Measurements from ENCODE around the gene DIPK1C.

The DIPK1C gene

GRCh38 chr18:74495581-74496507 lies 38.7 kb upstream of the DIPK1C start, which contains the start of gene CNDP2:
Gene CNDP2, plus strand, starts transcription at chr18:74496363. Its CDS starts 3,611 bp downstream, at chr18:74499974.
- H3K4me3 Mint-ChIP-seq: peak within 1 kb of the TSS; percentile 84 to 97
- no peaks in the 10 kb centered on the region for H3K9me3 Mint-ChIP-seq
- peak within 1 kb of the TSS; percentile 91 to 97 for H3K27ac Mint-ChIP-seq
- ATAC-seq (replicated peaks) (peak; percentile 72), DNase-seq (peak; percentile 94 to 99 (median 98))
- no peaks in the 10 kb centered on the region for H3K27me3 Mint-ChIP-seq
- H3K4me1 Mint-ChIP-seq (ENCODE audit: low read depth in 2 of 2): peaks cover 25 to 40% of the 10 kb centered on the region in 2 donors
- peaks cover 25% of the 10 kb centered on the region for H3K36me3 Mint-ChIP-seq (ENCODE audit: insufficient read depth)

DNA sequence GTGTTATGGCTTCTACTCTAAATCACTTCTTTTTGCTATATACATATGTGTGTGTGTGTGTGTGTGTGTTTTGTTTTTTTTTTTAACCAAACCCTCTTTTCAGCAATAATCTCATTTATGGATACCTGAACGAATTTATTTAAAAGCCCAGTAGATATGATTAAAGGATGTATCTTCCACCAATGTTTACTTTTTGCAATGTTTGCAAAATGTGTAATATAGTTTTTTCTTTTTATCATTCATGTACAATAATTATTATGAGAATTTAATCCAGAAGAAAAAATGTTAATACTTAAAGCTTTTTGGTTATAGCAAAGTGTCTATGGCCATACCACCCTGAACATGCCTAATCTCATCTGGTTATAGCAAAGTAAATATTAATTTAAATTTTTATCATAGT lies 37.4 kb upstream of the DIPK1C start:
- H3K4me3 Mint-ChIP-seq: peak overlapping the region; percentile 37 to 56
- H3K36me3 Mint-ChIP-seq (ENCODE audit: insufficient read depth): peaks cover 16% of the 10 kb centered on the region
- H3K27ac Mint-ChIP-seq: no peak overlapping the region
- peaks cover 0 to under 1% of the 10 kb centered on the region in 2 donors for H3K27me3 Mint-ChIP-seq
- peaks cover 18 to 31% of the 10 kb centered on the region in 2 donors for H3K4me1 Mint-ChIP-seq (ENCODE audit: low read depth in 2 of 2)
- DNase-seq (no peak), ATAC-seq (replicated peaks) (no peak)
- H3K9me3 Mint-ChIP-seq: no peaks in the 10 kb centered on the region

DNA sequence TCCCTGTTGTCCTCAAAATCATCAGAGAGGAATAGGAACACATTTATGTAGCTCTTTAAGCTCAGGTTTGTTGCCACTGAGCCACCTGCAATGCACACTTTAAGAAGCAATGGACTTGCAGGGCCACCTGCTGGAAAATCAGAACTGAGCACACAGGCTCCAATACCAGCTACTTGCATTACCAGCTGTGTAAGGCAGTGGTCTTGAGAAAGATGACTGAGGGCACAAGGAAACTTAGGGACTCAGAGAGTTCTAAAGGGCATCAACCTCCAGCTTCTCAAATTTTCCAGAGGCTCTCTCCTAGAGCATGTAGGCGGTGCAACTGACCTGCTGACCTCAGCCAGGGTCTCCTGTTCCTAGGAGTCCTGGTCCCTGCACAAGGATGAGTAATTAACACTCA lies 36.6 kb upstream of the DIPK1C start:
- Mint-ChIP-seq H3K36me3 (ENCODE audit: insufficient read depth) (peaks cover 11% of the 10 kb centered on the region), H3K27ac (no peak overlapping the region), H3K27me3 (peaks cover 0 to 8% of the 10 kb centered on the region in 2 donors), H3K4me3 (no peak overlapping the region), H3K4me1 (ENCODE audit: low read depth in 2 of 2) (peaks cover 13 to 24% of the 10 kb centered on the region in 2 donors), H3K9me3 (no peaks in the 10 kb centered on the region)
- DNase-seq (peak; percentile 53 to 55 (median 54)), ATAC-seq (replicated peaks) (peak; percentile 50)

DNA sequence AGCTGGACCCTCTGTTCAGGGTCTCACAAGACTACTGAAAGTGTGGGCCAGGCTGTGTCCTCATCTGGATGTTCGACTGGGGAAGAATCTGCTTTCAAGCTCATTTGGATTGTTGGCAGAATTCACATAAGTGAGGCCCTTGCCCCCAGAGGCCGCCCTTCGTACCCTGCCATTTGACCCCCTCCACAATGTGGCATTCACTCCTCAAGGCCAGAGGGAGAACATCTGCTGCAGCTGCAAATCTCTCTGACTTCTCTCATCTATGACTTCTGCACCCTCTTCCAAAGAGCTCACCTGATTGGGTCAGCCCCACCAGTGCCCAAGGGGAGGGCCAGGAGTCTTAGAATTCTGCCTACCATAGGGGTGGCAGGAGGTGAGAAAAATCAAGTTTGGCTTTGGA lies 35.2 kb upstream of the DIPK1C start:
- Mint-ChIP-seq H3K27ac (peak overlapping the region in 1 of 2 donors; percentile 46), H3K4me1 (ENCODE audit: low read depth in 2 of 2) (peaks cover 7 to 13% of the 10 kb centered on the region in 2 donors), H3K9me3 (no peaks in the 10 kb centered on the region), H3K4me3 (no peak overlapping the region), H3K36me3 (ENCODE audit: insufficient read depth) (peaks cover 11% of the 10 kb centered on the region), H3K27me3 (peaks cover 0 to 11% of the 10 kb centered on the region in 2 donors)
- DNase-seq (no peak), ATAC-seq (replicated peaks) (no peak)

- H3K4me1 Mint-ChIP-seq (ENCODE audit: low read depth in 2 of 2): peaks cover 2 to 3% of the 10 kb centered on the region in 2 donors
- no peak for DNase-seq
- no peak for ATAC-seq (replicated peaks)
Measured at GRCh38 chr18:74489676-74490075, 32.6 kb upstream of the DIPK1C start.

DNA sequence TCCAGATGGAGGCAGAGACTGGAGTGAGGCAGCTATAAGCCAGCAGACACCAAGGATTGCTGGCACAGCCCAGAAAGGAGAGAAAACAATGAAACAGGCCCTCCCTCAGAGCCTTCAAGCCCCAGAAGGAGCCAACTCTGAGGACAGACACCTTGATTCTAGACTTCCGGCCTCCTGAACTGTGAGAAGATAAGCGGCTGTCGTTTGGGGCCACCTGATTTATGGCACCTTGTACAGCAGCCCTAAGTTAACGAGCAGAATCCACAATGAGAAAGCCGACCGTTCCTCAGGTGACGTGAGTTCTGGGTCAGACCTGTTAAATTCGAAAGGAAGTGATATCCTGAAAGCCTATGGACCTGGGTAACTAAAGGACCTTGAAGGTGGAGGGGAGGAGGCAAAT lies 31.8 kb upstream of the DIPK1C start:
- no peak for DNase-seq
- peaks cover 2 to 5% of the 10 kb centered on the region in 2 donors for H3K4me1 Mint-ChIP-seq (ENCODE audit: low read depth in 2 of 2)
- no peak overlapping the region for H3K27ac Mint-ChIP-seq
- no peaks in the 10 kb centered on the region for H3K9me3 Mint-ChIP-seq
- ATAC-seq (replicated peaks): no peak
- no peak overlapping the region for H3K4me3 Mint-ChIP-seq
- peaks cover 0 to 25% of the 10 kb centered on the region in 2 donors for H3K27me3 Mint-ChIP-seq
- H3K36me3 Mint-ChIP-seq (ENCODE audit: insufficient read depth): no peaks in the 10 kb centered on the region

More at GRCh38 chr18:74489676-74490075, 32.6 kb upstream of the DIPK1C start:
- H3K4me3 Mint-ChIP-seq: no peak overlapping the region
- H3K27me3 Mint-ChIP-seq: peaks cover 0 to 25% of the 10 kb centered on the region in 2 donors
- no peaks in the 10 kb centered on the region for H3K36me3 Mint-ChIP-seq (ENCODE audit: insufficient read depth)
- H3K27ac Mint-ChIP-seq: no peak overlapping the region
- no peaks in the 10 kb centered on the region for H3K9me3 Mint-ChIP-seq

GRCh38 chr18:74488354-74488753 lies 31.2 kb upstream of the DIPK1C start:
- Mint-ChIP-seq H3K9me3 (no peaks in the 10 kb centered on the region), H3K27me3 (peaks cover 0 to 25% of the 10 kb centered on the region in 2 donors), H3K27ac (no peak overlapping the region), H3K36me3 (ENCODE audit: insufficient read depth) (no peaks in the 10 kb centered on the region), H3K4me1 (ENCODE audit: low read depth in 2 of 2) (peaks cover 2 to 5% of the 10 kb centered on the region in 2 donors), H3K4me3 (no peak overlapping the region)
- ATAC-seq (replicated peaks) (no peak), DNase-seq (no peak)

- H3K27me3 Mint-ChIP-seq: peaks cover 5 to 25% of the 10 kb centered on the region in 2 donors
- DNase-seq (no peak), ATAC-seq (replicated peaks) (no peak)
- H3K36me3 Mint-ChIP-seq (ENCODE audit: insufficient read depth): no peaks in the 10 kb centered on the region
- no peak overlapping the region for H3K4me3 Mint-ChIP-seq
- no peak overlapping the region for H3K27ac Mint-ChIP-seq
- no peaks in the 10 kb centered on the region for H3K9me3 Mint-ChIP-seq
- peaks cover 2 to 5% of the 10 kb centered on the region in 2 donors for H3K4me1 Mint-ChIP-seq (ENCODE audit: low read depth in 2 of 2)
Measured at GRCh38 chr18:74486119-74486849, 29.2 kb upstream of the DIPK1C start.

GRCh38 chr18:74482697-74483096 lies 25.6 kb upstream of the DIPK1C start:
- H3K27me3 Mint-ChIP-seq: peaks cover 12 to 40% of the 10 kb centered on the region in 2 donors
- no peak for ATAC-seq (replicated peaks)
- H3K9me3 Mint-ChIP-seq: no peaks in the 10 kb centered on the region
- peaks cover 2 to 5% of the 10 kb centered on the region in 2 donors for H3K4me1 Mint-ChIP-seq (ENCODE audit: low read depth in 2 of 2)
- DNase-seq: no peak
- peak overlapping the region in 1 of 2 donors; percentile 24 for H3K4me3 Mint-ChIP-seq
- no peak overlapping the region for H3K27ac Mint-ChIP-seq
- no peaks in the 10 kb centered on the region for H3K36me3 Mint-ChIP-seq (ENCODE audit: insufficient read depth)

DNA sequence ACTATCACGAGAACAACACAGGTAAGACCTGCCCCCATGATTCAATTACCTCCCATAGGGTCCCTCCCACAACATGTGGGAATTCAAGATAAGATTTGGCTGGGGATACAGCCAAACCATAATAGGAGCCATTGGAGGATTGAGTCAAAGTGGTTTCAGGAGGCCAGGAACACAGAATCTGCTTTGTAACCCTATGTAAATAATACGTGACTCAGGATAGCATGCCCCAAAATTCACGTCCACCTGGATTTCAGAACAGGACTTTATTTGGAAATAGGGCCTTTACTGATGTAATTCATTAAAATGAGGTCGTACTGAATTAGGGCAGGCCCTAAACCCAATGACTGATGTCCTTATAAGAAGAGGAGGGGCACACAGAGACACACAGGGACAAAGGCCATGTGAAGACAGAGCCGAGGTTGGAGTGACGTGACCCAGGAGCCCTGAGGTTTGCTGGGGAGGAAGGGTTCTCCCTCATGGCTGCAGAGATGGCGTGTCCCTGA lies 23.1 kb upstream of the DIPK1C start:
- H3K27ac Mint-ChIP-seq: no peak overlapping the region
- peaks cover 2 to 5% of the 10 kb centered on the region in 2 donors for H3K4me1 Mint-ChIP-seq (ENCODE audit: low read depth in 2 of 2)
- no peak overlapping the region for H3K4me3 Mint-ChIP-seq
- H3K27me3 Mint-ChIP-seq: peaks cover 21 to 40% of the 10 kb centered on the region in 2 donors
- no peak for DNase-seq
- no peaks in the 10 kb centered on the region for H3K36me3 Mint-ChIP-seq (ENCODE audit: insufficient read depth)
- ATAC-seq (replicated peaks): no peak
- no peaks in the 10 kb centered on the region for H3K9me3 Mint-ChIP-seq

GRCh38 chr18:74479486-74480148 lies 22.5 kb upstream of the DIPK1C start:
- Mint-ChIP-seq H3K27me3 (peaks cover 23 to 43% of the 10 kb centered on the region in 2 donors), H3K36me3 (ENCODE audit: insufficient read depth) (no peaks in the 10 kb centered on the region), H3K27ac (no peak overlapping the region), H3K4me1 (ENCODE audit: low read depth in 2 of 2) (peaks cover 0 to 2% of the 10 kb centered on the region in 2 donors), H3K9me3 (no peaks in the 10 kb centered on the region), H3K4me3 (no peak overlapping the region)
- DNase-seq: no peak
- ATAC-seq (replicated peaks): no peak

DNA sequence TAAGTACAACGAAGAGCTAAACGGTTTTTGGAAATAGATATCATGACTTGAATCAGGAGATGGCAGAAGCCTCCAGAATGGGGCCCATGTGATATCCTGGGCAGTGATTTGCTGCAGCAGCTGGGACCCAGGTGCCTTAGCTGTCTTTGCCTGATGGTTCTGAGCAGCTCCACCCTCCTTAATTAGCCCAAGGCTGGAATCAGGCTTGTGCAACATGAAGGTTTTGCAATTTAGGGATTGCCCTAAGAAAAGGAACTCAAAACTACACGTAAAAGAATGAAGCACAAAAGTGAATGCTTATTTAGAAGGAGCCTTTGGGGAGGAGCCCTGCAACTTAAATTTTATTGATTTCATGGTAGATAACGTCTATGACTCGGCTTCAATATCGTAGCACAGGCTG lies 21.8 kb upstream of the DIPK1C start:
- DNase-seq: no peak
- H3K27ac Mint-ChIP-seq: no peak overlapping the region

DNA sequence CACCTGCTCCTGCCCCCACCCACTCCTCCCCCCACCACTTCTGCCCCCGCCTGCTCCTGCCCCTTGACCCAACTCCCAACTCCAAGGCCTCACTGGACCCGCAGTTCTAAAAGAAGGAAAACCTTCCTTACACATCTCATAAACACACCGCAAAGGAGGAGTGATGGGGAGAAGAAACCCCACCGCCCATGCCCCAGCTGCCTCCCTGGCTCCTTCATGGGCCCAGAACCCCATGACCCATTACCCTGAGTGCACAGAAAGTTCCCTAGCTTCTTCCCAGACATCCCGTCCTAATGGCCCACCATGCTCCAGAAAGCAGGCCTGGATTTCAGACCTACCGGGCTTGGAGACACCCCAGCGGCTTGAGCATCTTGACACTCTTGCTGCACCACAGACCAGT lies 21.2 kb upstream of the DIPK1C start:
- Mint-ChIP-seq H3K36me3 (ENCODE audit: insufficient read depth) (no peaks in the 10 kb centered on the region), H3K27me3 (peaks cover 23 to 43% of the 10 kb centered on the region in 2 donors), H3K27ac (no peak overlapping the region), H3K9me3 (no peaks in the 10 kb centered on the region), H3K4me1 (ENCODE audit: low read depth in 2 of 2) (no peaks in the 10 kb centered on the region), H3K4me3 (no peak overlapping the region)
- no peak for DNase-seq
- ATAC-seq (replicated peaks): no peak

More for the DNA sequence above, 21.8 kb upstream of the DIPK1C start:
- peaks cover 23 to 43% of the 10 kb centered on the region in 2 donors for H3K27me3 Mint-ChIP-seq
- H3K36me3 Mint-ChIP-seq (ENCODE audit: insufficient read depth): no peaks in the 10 kb centered on the region
- no peak overlapping the region for H3K4me3 Mint-ChIP-seq
- H3K4me1 Mint-ChIP-seq (ENCODE audit: low read depth in 2 of 2): no peaks in the 10 kb centered on the region
- no peak for ATAC-seq (replicated peaks)
- H3K9me3 Mint-ChIP-seq: no peaks in the 10 kb centered on the region
